HL-60/S4 (cell line): ENCODE measurements around the gene ALDH7A1.
"Not testable (repeated sequence)": the region's sequence is repeated elsewhere in the genome, so short reads cannot be mapped to it uniquely, and the experiment has no call there.

ENCODE experiments used
- in situ Hi-C: fragments of 300-500 bp; cut with MboI; formaldehyde crosslinking; loops from 2 replicates; pipeline ENCODE4 v1.14.3; 2022; ENCODE audit warnings: low sequenced_read_pairs

Gene ALDH7A1

DNA sequence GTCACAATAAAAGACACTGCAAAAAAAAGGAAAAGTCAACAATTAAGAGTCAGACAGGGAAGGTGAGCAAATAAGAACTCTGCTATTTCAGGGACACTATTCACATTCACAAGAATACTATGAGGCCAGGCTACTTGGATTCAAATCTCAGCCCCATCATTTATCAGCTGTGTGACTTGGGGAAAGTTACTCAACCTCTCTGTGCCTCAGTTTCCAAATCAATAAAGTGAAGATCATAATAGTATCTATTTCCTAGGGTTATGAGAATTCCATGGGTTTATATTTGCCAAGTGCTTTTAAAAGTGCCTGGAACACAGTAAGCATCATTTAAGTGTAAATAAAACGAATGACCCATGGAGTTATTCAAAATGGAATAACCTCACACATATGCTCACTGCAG lies 56.4 kb downstream of the ALDH7A1 start:
- in situ Hi-C loops, result loop anchor here (25.0 kb wide), 1 partner anchor 201 kb away; no protein-coding TSS in a partner anchor

DNA sequence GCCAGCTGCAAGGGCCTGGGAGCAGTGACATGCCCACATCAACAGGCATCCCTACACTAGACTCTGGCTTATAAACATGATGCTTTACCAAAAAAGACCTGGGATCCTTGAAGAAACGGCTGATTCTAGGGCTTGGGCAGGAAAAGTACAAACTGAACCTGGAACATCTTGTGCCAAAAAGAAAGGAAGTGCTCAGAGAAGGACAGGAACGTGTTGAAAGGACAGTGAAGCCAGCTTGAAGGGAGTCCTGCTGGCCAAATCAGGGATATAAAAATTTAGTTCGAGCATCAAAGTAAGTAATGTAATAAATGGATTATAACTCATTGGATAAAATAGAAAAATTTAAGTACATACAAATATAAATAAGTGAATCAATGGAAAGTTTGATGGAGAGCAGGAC lies 58.1 kb downstream of the ALDH7A1 start:
- in situ Hi-C loops, result loop anchor here (25.0 kb wide), 1 partner anchor 200 kb away; no protein-coding TSS in a partner anchor

DNA sequence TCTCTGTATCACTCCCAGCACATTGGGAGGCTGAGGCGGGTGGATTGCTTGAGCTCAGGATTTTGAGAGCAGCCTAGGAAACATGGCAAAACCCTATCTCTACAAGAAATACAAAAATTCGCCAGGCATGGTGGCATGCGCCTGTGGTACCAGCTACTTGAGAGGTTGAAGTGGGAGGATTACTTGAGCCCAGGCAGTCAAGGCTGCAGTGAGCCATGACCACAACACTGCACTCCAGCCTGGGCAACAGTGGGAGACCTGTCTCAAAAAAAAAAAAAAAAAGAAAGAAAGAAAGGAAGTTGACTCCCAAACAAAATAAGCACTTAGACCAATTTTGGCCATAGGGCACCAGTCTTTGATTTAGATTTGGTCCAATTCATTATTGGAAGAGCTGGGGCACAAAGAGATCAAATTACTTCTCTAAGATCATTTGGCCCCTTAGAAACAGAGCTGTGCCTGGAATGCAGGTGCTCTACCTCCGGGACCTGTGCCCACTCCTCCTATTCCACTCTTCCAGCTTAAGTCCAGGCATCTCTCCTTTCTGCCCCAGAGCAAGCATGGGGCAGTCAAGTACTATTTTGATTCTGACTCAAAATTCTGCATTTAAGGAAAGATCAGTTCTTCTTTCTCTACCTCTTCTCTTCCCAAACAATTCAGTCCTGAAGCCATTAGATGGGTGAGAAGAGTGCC lies 59.0 kb downstream of the ALDH7A1 start:
- in situ Hi-C loops, result loop anchor here (25.0 kb wide), 1 partner anchor 199 kb away; no protein-coding TSS in a partner anchor

DNA sequence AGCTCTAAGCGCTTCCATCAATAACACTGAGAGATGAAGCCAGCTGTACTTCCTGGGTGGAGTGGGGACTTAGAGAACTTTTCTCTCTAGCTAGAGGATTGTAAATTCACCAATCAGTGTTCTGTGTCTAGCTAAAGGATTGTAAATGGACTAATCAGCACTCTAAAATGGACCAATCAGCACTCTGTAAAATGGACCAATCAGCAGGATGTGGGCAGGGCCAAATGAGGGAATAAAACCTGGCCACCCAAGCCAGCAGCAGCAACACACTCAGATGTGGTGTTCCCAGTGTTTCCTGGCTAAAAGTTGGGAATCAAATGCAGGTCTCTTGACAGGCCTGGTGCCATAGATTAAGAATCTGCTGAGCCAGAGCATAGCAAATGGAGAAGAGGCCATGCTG lies 60.5 kb downstream of the ALDH7A1 start:
- in situ Hi-C loops, result loop anchor here (25.0 kb wide), 1 partner anchor 197 kb away; no protein-coding TSS in a partner anchor

DNA sequence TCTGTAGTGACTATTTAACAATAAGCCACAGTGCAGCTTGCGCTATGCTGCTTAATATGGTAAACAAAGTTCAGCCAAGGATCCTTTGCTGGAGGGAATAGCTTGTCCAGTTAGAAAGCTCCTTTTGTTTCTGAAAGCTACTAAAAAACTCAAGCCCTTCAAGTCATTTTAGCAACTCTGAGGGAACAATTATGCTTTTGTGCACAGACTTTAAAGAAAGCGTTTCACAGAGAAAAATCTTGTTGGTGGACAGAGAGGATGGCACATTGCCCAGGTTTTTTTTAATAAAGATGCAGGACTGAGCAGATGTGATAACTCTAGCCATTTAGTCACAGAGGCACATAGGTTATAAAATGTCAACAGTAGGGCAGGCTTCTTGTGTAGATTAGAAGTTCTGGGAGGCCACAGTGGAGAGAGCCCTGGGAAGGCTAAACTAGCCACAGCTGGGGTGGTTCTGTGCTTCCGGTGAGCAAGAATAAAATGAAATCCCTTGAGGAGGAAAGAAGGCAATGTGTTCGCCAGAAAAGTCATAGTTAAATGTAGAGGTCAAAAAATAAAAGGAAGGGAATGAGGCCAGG lies 63.4 kb downstream of the ALDH7A1 start:
- in situ Hi-C loops, result loop anchor here (25.0 kb wide), 1 partner anchor 194 kb away; no protein-coding TSS in a partner anchor

DNA sequence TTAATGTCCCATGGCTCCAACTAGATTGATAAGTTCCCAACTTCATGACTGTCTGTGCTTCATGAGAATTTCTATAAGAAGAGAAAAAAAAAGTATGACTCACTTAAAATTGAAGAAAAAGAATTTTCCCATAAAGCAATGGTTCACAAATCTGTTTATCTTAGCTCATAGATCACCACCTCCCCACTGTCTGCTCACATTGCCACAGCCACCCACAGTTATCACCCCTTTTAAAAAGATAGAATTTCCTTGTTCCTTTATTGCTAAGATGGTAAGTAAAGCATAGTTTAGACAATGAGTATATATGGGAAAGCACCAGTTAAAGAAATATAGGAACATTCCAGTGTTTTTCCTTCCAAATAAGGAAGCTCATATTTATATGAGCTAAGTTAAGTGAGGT lies 67.1 kb downstream of the ALDH7A1 start:
- in situ Hi-C loops, result loop anchor here (25.0 kb wide), 1 partner anchor 191 kb away; no protein-coding TSS in a partner anchor

DNA sequence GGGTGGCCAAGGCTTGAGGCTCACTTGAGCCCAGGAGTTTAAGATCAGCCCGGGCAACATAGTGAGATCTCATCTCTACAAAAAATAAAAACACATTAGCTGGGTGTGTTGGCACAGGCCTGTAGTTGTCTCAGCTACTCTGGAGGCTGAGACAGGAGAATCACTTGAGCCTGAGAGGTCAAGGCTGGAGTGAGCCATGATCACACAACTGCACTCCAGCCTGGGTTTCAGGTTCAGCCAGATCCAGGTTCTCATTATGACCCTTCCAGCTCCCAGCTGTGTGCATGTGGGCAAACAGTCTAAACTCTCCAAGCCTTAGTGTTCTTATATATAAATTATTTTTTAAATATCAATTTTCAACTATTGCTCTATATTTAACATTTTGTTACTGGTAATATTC lies 67.9 kb downstream of the ALDH7A1 start:
- in situ Hi-C loops, result loop anchor here (25.0 kb wide), 1 partner anchor 190 kb away; no protein-coding TSS in a partner anchor

DNA sequence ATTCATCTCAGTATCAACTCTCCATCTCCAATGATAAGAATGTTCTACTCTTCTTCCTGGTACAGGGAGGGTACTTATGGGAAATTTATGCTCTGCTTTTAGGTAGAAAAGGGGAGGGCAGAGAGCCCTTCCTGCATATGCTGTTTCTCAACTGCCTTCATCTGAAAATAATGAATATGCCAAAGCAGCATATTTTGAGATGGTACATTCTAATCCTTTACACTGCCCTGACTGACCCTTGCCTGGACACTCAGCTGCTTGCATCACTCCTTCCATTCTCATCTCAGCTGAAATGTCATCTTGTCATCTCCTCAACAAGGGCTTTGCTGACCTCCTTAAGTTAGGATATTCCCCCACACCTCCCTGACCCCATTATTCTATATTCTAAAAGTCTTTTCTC lies 68.5 kb downstream of the ALDH7A1 start:
- in situ Hi-C loops, result loop anchor here (25.0 kb wide), 1 partner anchor 189 kb away; no protein-coding TSS in a partner anchor

DNA sequence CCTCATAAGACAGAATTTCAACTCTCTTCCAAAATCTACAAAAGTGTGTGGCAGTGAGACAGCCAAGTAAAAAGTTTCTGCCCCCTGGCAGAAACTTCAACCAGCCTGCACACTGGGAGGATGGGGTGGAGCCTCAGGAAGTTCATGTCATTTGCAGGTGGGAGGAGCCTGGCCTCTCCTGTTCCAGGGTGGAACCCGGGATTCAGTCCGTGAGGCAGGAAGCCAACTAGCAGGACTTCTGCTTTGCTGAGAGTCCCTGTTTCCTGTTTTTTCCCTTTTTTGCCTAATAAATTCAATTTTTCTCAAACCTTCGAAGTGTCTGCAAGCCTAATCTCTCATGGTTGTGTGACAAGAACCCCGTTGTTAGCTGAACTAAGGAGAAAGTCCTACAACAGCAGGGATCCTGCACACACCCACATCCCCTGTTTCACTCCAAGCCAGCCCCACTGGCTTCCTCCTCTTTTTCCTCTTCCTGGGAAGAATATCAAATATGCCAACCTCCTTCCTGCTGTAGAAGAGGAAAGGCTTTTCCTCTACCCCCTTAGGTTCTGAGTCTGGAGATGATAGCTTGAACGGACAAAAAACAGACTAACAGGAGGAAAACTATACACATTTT lies 69.3 kb downstream of the ALDH7A1 start:
- in situ Hi-C loops, result loop anchor here (25.0 kb wide), 1 partner anchor 188 kb away; no protein-coding TSS in a partner anchor

DNA sequence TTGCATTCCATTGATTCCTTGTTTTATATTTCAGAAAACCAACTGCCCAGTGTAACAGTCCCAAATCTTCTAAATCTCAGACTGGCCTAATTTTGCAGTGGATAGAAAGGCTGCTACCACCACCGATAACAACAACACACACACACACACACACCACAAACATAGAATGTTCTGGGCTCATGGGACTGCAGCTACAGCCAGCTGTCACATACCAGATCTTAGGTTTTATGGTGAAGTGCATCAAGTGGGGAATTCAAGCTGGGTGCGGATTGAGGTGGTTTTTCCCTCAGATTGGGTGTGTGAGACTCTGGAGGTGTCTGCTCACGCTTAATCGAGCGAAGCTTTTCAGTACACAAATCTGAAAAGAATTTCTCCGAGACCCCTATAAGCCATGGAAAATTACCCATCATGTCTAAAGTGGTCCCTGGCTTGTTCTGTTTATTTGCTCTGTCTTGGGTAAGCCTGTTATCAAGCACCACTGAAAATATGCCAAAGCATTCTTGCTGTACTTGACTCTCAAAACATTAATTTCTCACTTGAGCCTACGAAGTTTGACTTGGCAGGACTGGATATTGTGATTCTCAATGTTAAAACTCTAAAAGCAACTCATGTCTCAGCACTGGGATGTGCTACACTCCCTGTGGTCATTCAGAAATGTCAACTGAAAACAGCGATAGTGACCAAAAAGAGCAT lies 71.1 kb downstream of the ALDH7A1 start:
- in situ Hi-C loops, result no loop called here

DNA sequence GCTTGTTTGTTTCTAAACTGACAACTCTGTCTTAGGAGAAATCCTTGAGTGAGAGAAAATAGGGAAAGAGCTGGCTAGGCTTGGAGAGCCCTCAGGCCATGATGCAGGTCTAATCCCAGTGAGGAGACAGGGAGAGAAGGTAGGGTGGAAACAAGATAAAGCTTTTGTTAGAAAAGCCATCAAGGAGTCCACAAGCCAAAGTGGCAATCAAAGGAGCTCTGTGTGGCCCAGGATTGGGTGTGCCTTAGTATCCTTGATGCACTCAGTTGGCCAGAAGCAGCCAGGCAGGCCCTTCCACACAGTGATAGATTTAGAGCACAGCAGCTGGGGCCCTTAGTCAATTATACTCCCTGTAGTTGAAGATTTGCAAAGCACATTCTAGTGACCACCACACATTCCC lies 73.9 kb downstream of the ALDH7A1 start:
- in situ Hi-C loops, result no loop called here

DNA sequence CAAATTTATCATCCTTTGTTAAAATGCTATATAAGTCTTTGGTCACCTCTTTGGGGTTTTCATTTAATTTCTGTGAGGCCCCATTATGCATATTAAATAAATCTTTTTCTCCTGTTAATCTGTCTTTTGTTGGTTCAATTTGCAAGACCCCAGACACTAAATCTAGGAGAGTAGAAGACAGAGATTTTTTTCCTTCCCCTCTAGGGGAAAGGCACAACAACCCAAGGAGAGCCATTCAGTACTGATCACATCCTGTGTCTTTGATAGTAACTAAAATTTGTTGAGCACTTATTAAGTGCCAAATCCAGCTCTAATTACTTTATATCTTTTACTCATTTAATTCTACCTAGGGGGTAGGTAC lies 74.4 kb downstream of the ALDH7A1 start:
- in situ Hi-C loops, result no loop called here

DNA sequence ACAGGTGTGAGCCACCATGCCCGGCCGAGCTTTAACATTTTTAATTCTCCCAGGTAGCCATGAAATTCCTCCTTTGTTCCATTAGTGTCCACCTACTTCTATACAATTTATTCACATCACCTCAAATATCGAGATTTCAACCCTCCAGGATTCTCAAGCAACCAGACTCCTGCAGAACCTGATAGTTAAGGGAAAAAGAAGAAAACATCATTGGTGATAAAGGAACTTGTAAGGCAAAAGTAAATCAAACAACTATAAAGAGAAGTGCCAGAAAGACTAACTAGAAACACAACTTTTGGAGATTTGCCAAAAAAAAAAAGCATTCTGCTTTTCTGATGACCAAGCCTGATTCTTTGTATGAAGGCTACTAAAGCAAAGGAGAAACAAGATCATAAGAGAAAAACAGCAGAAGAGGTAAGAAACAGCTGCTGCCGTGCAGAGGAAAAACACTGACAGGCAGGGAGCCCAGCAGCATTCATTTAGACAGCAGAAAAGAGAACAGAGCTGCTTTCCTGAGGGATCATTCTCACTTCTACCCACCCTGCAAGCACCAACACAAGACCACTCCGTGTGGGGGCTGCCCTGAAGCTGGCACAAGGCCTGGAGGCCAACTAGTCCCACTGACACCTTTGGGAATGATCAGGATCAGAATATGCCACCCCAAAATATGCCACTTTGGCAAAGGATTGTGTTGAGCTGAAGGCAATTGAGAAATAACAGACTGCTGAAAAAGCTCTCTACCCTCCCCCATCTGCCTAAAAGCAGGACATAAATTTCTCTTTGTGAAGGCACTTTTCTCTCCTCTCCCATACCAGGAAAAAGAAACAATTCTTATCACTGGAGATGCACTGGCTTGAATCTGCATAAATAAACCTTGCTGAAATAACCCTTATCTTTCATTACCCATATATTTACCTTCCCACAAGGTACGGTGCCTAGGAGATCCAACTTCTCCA lies 75.1 kb downstream of the ALDH7A1 start:
- in situ Hi-C loops, result no loop called here

DNA sequence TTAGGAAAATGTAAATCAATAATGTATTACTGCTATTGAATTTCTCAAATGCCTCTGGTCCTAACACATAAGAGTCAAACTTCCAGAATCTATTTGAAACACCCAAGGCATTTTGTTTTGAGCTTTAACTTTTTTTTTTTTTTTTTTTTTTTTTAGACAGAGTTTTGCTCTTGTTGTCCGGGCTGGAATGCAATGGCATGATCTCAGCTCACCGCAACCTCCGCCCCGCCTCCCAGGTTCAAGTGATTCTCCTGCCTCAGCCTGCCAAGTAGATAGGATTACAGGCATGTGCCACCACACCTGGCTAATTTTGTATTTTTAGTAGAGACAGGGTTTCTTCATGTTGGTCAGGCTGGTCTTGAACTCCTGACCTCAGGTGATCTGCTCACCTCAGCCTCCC lies 75.8 kb downstream of the ALDH7A1 start:
- in situ Hi-C loops, result not testable (repeated sequence)

DNA sequence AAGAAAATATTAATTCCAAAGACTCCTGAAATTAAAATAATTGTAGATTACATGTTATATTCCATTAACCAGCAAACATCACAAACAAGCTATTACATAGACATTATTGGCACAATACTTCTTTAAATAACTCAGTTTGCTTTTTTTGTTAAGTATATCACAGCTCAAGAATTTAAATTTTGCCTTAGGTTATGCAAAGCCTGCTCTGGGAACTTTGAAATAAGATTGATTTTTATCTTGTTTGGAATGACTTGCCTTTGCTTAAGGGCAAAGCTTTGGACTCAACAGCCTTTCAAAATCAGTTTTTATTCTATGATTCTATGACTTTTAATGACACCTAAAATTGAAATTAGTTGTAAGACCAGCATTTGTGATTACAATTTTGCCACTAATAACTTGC lies 78.2 kb downstream of the ALDH7A1 start:
- in situ Hi-C loops, result no loop called here

DNA sequence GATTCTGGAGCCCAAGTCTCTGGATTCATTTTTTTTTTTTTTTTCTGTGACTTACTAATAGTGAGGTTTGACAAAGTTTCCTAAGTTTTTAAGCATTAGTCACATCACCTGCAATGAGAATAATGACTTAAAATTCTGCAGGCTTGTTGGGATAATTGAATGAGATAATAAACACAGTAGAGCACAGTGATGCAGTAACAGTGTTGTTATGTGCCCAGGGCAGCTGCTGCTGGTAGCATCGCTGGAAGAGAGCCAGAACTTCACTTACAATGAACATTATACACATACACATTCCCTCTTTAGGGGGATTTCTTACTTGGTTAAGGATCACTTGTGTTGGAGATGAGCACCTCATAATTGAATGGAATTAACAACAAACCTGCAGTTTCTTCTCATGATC lies 78.9 kb downstream of the ALDH7A1 start:
- in situ Hi-C loops, result no loop called here

DNA sequence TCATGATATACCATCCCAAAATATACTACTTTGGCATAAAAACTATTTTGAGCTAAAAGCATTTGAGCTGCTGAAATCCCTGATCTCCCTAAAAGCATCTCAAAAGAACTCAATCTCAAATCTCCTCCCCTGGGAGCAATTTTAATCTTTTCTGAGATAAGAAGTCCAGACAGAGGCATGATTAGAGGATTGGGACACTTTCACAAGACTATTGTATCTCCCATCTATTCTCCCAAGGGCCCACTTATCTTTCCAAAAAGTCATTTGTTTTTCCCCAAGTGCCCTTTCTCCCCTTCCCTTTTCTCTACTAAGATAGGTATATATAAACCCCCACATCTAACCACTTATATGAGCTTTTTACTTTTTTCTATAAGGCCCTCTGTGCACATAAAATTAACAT lies 79.7 kb downstream of the ALDH7A1 start:
- in situ Hi-C loops, result no loop called here

DNA sequence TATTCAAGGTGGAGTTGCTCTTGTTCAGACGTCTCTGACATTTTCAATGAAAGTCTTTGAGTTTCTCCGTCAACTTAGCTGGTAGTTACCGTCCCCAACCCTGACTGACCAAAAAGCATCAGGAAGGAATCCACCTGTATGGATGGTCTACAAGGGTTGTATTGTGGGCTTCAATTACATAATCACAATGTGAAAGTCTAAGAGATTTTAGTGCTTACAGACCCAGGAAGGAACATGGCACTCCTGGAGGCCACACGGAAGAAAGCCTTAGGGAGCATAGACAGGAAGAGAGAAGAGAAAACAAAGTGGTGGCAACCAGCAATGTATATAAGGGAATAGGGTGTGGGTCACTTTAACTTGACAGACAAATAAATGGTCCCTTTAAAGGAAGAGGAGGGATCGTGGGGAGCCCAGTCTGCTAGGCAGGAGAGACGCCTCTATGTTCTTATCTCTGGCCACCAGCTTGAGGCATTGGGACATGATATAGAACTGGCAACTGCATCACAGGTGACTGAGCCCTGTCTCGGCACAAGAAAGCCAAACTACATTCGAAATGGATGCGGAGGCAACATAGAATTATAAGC lies 80.4 kb downstream of the ALDH7A1 start:
- in situ Hi-C loops, result no loop called here

DNA sequence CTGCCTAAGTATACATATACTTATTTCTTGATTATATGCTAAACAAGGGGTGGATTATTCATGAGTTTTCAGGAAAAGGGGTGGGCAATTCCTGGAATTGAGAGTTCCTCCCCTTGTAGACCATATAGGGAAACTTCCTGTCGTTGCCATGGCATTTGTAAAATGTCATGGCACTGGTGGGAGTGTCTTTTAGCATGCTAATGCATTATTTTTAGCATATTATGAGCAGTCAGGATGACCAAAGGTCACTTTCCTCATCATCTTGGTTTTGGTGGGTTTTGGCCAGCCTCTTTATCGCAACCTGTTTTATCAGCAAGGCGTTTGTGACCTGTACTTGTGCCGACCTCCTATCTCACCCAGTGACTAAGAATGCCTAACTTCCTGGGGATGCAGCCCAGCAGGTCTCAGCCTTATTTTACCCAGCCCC lies 80.9 kb downstream of the ALDH7A1 start:
- in situ Hi-C loops, result no loop called here

DNA sequence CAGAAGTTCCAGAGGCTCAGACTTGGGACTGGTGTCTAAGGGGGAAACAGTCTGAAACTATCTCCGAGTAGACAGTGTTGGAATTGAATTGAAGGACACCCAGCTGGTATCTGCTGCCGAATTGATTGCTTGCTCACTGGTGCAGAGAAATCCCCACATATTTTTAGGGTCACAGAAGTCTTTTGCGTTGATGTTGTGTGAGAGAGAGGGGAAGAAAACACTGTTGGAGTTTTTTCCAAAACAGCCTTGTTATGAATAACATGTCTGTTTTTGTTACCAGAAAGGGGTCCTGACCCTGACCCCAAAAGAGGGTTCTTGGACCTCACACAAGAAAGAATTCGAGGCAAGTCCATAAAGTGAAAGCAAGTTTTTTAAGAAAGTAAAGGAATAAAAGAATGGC lies 81.3 kb downstream of the ALDH7A1 start:
- in situ Hi-C loops, result no loop called here
